ENCODE results near the gene SMYD5.
"Not testable (repeated sequence)": the region's sequence is repeated elsewhere in the genome, so short reads cannot be mapped to it uniquely, and the experiment has no call there.

SMYD5 gene

GRCh38 chr2:73260338-73260984 is 46.4 kb downstream of the SMYD5 start:
- no peak for DNase-seq (ENCODE audit: low read depth)

GRCh38 chr2:73262108-73262651 is 48.1 kb downstream of the SMYD5 start:
- DNase-seq (ENCODE audit: low read depth): no peak

GRCh38 chr2:73262691-73263429 is 48.8 kb downstream of the SMYD5 start:
- DNase-seq (ENCODE audit: low read depth): not testable (repeated sequence)

GRCh38 chr2:73263540-73264331 is 49.7 kb downstream of the SMYD5 start:
- no peak for DNase-seq (ENCODE audit: low read depth)

- no peak for DNase-seq (ENCODE audit: low read depth)
Observed at GRCh38 chr2:73264332-73264606, 50.2 kb downstream of the SMYD5 start.

- no peak for DNase-seq (ENCODE audit: low read depth)
Observed at GRCh38 chr2:73264783-73265182, 50.7 kb downstream of the SMYD5 start.

GRCh38 chr2:73265298-73266060 is 51.4 kb downstream of the SMYD5 start:
- DNase-seq (ENCODE audit: low read depth): no peak

- no peak for DNase-seq (ENCODE audit: low read depth)
Observed at GRCh38 chr2:73266061-73266901, 52.2 kb downstream of the SMYD5 start.

- DNase-seq (ENCODE audit: low read depth): no peak
Observed at GRCh38 chr2:73267008-73267407, 53.0 kb downstream of the SMYD5 start.

- DNase-seq (ENCODE audit: low read depth): no peak
Observed at GRCh38 chr2:73268366-73268829, 54.4 kb downstream of the SMYD5 start.

- DNase-seq (ENCODE audit: low read depth): peak; percentile 61
Observed at GRCh38 chr2:73268830-73269685, 55.0 kb downstream of the SMYD5 start.

GRCh38 chr2:73269686-73270465 is 55.8 kb downstream of the SMYD5 start:
- no peak for DNase-seq (ENCODE audit: low read depth)

GRCh38 chr2:73272270-73272669 is 58.2 kb downstream of the SMYD5 start:
- DNase-seq (ENCODE audit: low read depth): no peak
